ENCODE data around the gene BCL2A1. TPM values are rescaled to one million over a fixed set of nuclear protein-coding genes. Genes with fewer than 3 reads are reported as not detected.

The BCL2A1 gene
- total and polyA plus RNA-seq, 10 of the 15 experiments (the other 5 are each of a cell fraction or from before 2014, with no cell fraction given) = 181 to 570 (median 321) TPM

- Histone ChIP-seq H3K4me2 (ENCODE audit: control insufficient read depth, insufficient read depth) (peak overlapping the region; percentile 40; the same call in 1 of the 2 replicates), H3K9me3 (replicated peaks; ENCODE audit: control insufficient read depth, insufficient read depth, low read length) (no peaks in the 10 kb centered on the region; the same call in 2 of the 3 replicates), H3K27ac (ENCODE audit: control insufficient read depth, insufficient read depth) (no peak overlapping the region), H2AFZ (ENCODE audit: control insufficient read depth, low read depth, low read length) (no peak overlapping the region), H4K20me1 (ENCODE audit: control insufficient read depth, insufficient read depth) (no peaks in the 10 kb centered on the region), H3K4me3 (no peak overlapping the region), H3K36me3 (ENCODE audit: control insufficient read depth in 2 of 2, insufficient read depth in 2 of 2, low read length in 1 of 2) (no peaks in the 10 kb centered on the region), H3K79me2 (ENCODE audit: control insufficient read depth, insufficient read depth, low read length) (no peaks in the 10 kb centered on the region), H3K4me1 (ENCODE audit: control insufficient read depth, insufficient read depth, low read length) (peaks cover 13% of the 10 kb centered on the region), H3K9ac (ENCODE audit: control insufficient read depth, insufficient read depth, low read length) (no peak overlapping the region), H3K27me3 (replicated peaks in 1 of 2; ENCODE audit: control insufficient read depth in 2 of 2, insufficient read depth in 2 of 2, low read length in 1 of 2) (no peaks in the 10 kb centered on the region)
- CTCF ChIA-PET = interaction anchor here (0.8 to 1.4 kb wide), 2 partner anchors 9 to 28 kb away, joined by 3 read pairs; partner anchors contain the start of gene BCL2A1
- in situ Hi-C loops (cut with MboI) (no loop called here), intact Hi-C loops (cut with micrococcal nuclease; ENCODE audit: unreplicated experiment) (no loop called here)
- DNase-seq (ENCODE audit: low read depth, low spot score) (no peak), ATAC-seq (peak; percentile 50), FAIRE-seq (no peak)
- WGBS (ENCODE audit: insufficient coverage, insufficient replicate concordance, low lambda C conversion rate, missing lambda C conversion rate) = 64% methylated on average over 7 of the region's 7 CpGs
- SMC1A ChIA-PET (ENCODE audit: uncharacterized antibody, unreplicated experiment) = interaction anchor here (0.7 to 7.2 kb wide), 17 partner anchors 9 to 90 kb away, joined by 3 to 115 read pairs (median 5); partner anchors contain the start of gene BCL2A1
- BruUV-seq (replicated peaks) = no TSS peak
- RAD21 ChIA-PET (ENCODE audit: unreplicated experiment) = interaction anchor here (0.8 to 1.5 kb wide), 4 partner anchors 21 to 41 kb away, joined by 3 to 10 read pairs (median 4); no protein-coding TSS in a partner anchor
- POLR2A ChIA-PET = interaction anchor here (0.6 to 1.2 kb wide), 3 partner anchors 21 to 71 kb away, joined by 3 to 4 read pairs (median 3); no protein-coding TSS in a partner anchor
- no peak for TF ChIP-seq HCFC1 (IDR thresholded peaks at IDR 0.05; ENCODE audit: low read length)
- no peak for TF ChIP-seq ATF2 (IDR thresholded peaks at IDR 0.05; ENCODE audit: low read length)
- 0 out of 2 replicates have a peak, but pooled peaks have one; percentile 46 for TF ChIP-seq MEF2A (IDR thresholded peaks at IDR 0.05; ENCODE audit: insufficient read depth, low read depth, low read length)
- no peak for TF ChIP-seq CHD4 (IDR thresholded peaks at IDR 0.05)
- peak; percentile 72 for TF ChIP-seq SKIL (IDR thresholded peaks at IDR 0.05; ENCODE audit: low read depth, poor library complexity, severe bottlenecking)
- TF ChIP-seq MTA2 (IDR thresholded peaks at IDR 0.05; ENCODE audit: low read depth) = peak; percentile 92
- 0 out of 2 replicates have a peak, but pooled peaks have one; percentile 48 for TF ChIP-seq NKRF (conservative IDR thresholded peaks at IDR 0.05)
- peak; percentile 68 for TF ChIP-seq ATF7 (IDR thresholded peaks at IDR 0.05; ENCODE audit: low read depth)
- peak; percentile 74 for TF ChIP-seq MEF2B (IDR thresholded peaks at IDR 0.05; ENCODE audit: partially characterized antibody, poor library complexity, severe bottlenecking)
- peak; percentile 86; the same call in 1 of the 2 replicates for TF ChIP-seq ZNF217 (IDR thresholded peaks at IDR 0.05)
- peak; percentile 82 for TF ChIP-seq RUNX3 (IDR thresholded peaks at IDR 0.05; ENCODE audit: low read length)
- peak; percentile 49; the same call in 1 of the 2 replicates for TF ChIP-seq NFIC (IDR thresholded peaks at IDR 0.05; ENCODE audit: low read depth, low read length)
- TF ChIP-seq EP300 (IDR thresholded peaks at IDR 0.05; ENCODE audit: borderline replicate concordance in 1 of 2, control insufficient read depth in 1 of 2, low read depth in 2 of 2, low read length in 2 of 2) = peak; percentile 50 to 60; a peak in 2 of 4 replicates
- peak; percentile 43; the same call in 1 of the 2 replicates for TF ChIP-seq ZNF384 (IDR thresholded peaks at IDR 0.05; ENCODE audit: borderline replicate concordance, low read depth, low read length)
- peak; percentile 89 for TF ChIP-seq IKZF1 (conservative IDR thresholded peaks at IDR 0.05)
- TF ChIP-seq JUNB (IDR thresholded peaks at IDR 0.05) = peak; percentile 47; the same call in 1 of the 2 replicates
- 0 out of 2 replicates have a peak, but pooled peaks have one; percentile 19 for TF ChIP-seq BCL11A (IDR thresholded peaks at IDR 0.05; ENCODE audit: low read depth, low read length)
- TF ChIP-seq IKZF2 (IDR thresholded peaks at IDR 0.05) = peak; percentile 91 to 92
Measured at GRCh38 chr15:79942741-79943481, 28.1 kb downstream of the BCL2A1 start.

All from GM12878 (cell line).